ENCODE data around the gene FNDC4. TPM values are rescaled to one million over a fixed set of nuclear protein-coding genes. Genes with fewer than 3 reads are reported as not detected.

Gene FNDC4
- total RNA-seq, 6 experiments from 2014 or later, result 3.1 to 6.9 (median 5.4) TPM

DNA sequence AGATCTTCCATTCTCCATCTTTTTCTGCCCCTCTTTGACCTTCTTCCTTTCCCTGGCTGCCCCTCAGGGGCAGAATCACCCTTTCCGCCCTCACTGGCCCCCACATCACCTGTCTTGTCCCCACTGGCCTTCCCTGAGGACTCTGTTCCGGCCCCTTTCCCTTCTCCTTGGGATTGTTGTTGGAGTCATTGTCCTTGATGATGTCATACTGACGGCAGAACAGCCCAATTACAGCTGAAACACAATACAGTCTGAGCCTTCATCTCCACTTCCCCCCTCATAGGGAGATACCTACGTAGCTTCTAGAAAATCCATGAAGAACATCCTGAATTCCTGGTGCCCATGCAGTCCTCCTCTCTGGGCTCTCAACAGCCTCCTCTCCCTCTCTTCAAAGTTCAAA is 2.4 kb downstream of the FNDC4 start:
- no peaks in the 10 kb centered on the region for H3K36me3 Mint-ChIP-seq (ENCODE audit: low read depth)
- peaks cover 38% of the 10 kb centered on the region for H3K4me1 Mint-ChIP-seq (ENCODE audit: low read depth)
- TF ChIP-seq, protein P1, sequence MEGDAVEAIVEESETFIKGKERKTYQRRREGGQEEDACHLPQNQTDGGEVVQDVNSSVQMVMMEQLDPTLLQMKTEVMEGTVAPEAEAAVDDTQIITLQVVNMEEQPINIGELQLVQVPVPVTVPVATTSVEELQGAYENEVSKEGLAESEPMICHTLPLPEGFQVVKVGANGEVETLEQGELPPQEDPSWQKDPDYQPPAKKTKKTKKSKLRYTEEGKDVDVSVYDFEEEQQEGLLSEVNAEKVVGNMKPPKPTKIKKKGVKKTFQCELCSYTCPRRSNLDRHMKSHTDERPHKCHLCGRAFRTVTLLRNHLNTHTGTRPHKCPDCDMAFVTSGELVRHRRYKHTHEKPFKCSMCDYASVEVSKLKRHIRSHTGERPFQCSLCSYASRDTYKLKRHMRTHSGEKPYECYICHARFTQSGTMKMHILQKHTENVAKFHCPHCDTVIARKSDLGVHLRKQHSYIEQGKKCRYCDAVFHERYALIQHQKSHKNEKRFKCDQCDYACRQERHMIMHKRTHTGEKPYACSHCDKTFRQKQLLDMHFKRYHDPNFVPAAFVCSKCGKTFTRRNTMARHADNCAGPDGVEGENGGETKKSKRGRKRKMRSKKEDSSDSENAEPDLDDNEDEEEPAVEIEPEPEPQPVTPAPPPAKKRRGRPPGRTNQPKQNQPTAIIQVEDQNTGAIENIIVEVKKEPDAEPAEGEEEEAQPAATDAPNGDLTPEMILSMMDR (IDR thresholded peaks at IDR 0.05), result no peak
- H3K9me3 Mint-ChIP-seq, result no peaks in the 10 kb centered on the region
- H3K27ac Mint-ChIP-seq, result no peak overlapping the region
- H3K27me3 Mint-ChIP-seq (ENCODE audit: insufficient read depth), result peaks cover 21% of the 10 kb centered on the region
- no peak overlapping the region for H3K4me3 Mint-ChIP-seq
- DNase-seq, result no peak

DNA sequence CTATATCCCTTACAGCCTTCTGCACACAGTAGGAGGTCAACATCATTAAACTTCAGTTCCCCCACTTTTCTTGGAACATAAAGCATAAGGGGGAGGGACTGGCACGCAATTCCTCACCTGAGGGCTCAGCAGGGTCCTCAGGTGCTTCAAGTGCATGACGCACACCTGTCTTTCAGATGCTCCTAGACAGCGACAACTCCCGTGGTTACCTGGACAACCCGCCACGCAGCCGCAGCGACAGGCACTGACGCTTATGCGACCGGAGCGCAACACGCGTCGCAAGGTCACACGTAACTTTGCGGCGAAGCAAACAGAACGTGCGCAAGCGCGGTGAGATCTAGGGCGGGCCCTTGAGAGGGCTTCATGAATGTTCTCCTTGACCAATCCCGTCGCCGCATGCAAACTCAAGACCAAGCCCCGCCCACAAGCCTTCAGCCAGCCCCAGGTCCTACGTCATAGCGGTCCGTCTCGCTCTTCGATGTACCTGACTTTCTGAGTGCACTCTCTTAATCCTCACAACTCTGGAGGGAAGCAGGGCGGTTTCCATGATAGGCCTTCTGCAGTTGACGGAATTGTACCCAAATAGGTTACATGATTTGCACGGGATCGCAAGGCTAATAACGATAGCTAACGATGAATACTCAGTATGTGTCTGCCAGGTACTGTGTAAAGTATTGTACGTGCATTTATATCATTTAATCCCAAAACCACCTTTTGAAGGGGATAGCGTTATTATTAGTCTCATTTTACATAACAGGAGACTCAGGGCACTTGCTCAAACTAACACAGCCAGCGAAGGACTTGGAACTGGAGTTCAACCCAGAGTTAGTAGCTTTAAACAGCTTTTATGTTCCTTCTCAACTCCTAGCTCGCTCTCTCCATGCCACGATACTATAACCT is 5.3 kb downstream of the FNDC4 start, which contains the start of gene IFT172:
IFT172 (minus strand) TSS at position 246 of the 900 bp plus-strand sequence; CDS start at position 156, 90 bp downstream.
- Mint-ChIP-seq H3K27me3 (ENCODE audit: insufficient read depth) (peaks cover 12% of the 10 kb centered on the region), H3K27ac (peak within 1 kb of the TSS; percentile 87), H3K4me3 (peak within 1 kb of the TSS; percentile 95), H3K9me3 (no peaks in the 10 kb centered on the region), H3K36me3 (ENCODE audit: low read depth) (no peaks in the 10 kb centered on the region), H3K4me1 (ENCODE audit: low read depth) (peaks cover 20% of the 10 kb centered on the region)
- TF ChIP-seq, protein P1 (IDR thresholded peaks at IDR 0.05), result no peak
- DNase-seq, result peak; percentile 96

DNA sequence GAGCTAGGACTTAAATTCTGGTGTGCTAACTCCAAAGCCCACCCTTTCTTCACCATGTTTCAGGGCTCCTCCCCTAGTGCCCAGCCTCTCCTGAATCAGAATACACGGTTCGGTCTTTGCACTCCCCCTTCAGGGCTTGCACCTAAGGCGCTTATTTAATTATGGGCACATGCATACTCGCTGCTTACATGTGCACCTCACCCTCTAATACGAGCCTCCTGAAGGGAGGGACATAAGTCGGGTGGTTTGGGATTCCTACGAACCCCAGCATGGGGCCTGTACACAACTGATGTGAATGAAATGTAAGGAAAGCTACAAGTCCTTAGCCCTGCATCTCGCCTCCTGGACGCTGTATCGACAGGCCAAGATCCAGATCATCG is 5.9 kb downstream of the FNDC4 start:
- Mint-ChIP-seq H3K4me3 (peak overlapping the region; percentile 95), H3K27me3 (ENCODE audit: insufficient read depth) (peaks cover 12% of the 10 kb centered on the region), H3K4me1 (ENCODE audit: low read depth) (peaks cover 20% of the 10 kb centered on the region), H3K36me3 (ENCODE audit: low read depth) (no peaks in the 10 kb centered on the region), H3K9me3 (no peaks in the 10 kb centered on the region), H3K27ac (peak overlapping the region; percentile 87)
- TF ChIP-seq, protein P1 (IDR thresholded peaks at IDR 0.05), result peak; percentile 12; the same call in 1 of the 2 replicates
- DNase-seq, result no peak

DNA sequence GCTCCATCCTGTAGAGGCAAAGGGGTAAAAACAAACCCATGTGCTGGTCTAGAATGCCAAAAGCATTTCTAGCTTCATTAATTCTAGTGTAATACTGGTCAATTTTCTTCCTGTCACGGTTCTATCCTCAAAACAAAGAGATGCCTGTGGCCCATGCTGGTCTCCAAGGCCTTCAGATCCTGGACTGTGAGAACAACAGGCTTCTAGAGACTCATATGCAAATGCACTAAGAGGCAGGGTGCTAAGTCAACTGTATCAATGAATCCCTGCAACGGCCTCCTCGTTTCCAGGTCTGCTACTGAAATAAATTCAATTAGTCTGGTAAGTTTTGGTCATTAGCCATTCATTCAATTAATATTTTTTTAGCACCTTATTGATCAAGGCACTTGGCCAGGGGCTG is 9.5 kb downstream of the FNDC4 start:
- no peak overlapping the region for H3K4me3 Mint-ChIP-seq

DNA sequence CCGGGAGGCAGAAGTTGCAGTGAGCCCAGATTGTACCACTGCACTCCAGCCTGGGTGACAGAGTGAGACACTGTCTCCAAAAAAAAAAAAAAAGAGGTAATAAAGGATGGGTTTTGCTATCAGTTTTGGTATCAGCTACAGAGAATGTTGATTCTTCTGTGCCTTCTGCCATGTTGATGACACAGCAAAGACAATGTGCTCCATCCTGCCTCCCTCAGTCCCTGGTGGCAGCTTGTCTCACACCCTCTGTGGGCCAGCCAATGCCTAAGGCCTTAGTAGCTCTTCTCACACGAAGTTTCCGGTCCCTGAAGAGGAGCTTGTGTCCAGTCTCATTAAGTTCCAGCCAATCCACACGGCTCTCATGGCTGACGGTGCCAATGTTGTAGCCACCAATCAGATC is 23.0 kb downstream of the FNDC4 start:
- Mint-ChIP-seq H3K9me3 (no peaks in the 10 kb centered on the region), H3K27me3 (ENCODE audit: insufficient read depth) (no peaks in the 10 kb centered on the region), H3K4me3 (no peak overlapping the region), H3K36me3 (ENCODE audit: low read depth) (peaks cover 18% of the 10 kb centered on the region), H3K27ac (no peak overlapping the region), H3K4me1 (ENCODE audit: low read depth) (no peaks in the 10 kb centered on the region)
- TF ChIP-seq, protein P1 (IDR thresholded peaks at IDR 0.05), result no peak
- no peak for DNase-seq

More for the DNA sequence above, 9.5 kb downstream of the FNDC4 start:
- H3K27me3 Mint-ChIP-seq (ENCODE audit: insufficient read depth), result no peaks in the 10 kb centered on the region
- TF ChIP-seq, protein P1 (IDR thresholded peaks at IDR 0.05), result no peak
- peaks cover 20% of the 10 kb centered on the region for H3K4me1 Mint-ChIP-seq (ENCODE audit: low read depth)
- no peak overlapping the region for H3K27ac Mint-ChIP-seq
- DNase-seq, result no peak
- no peaks in the 10 kb centered on the region for H3K9me3 Mint-ChIP-seq
- no peaks in the 10 kb centered on the region for H3K36me3 Mint-ChIP-seq (ENCODE audit: low read depth)
